Measurements from ENCODE around the gene HIF1AN.

The HIF1AN gene

DNA sequence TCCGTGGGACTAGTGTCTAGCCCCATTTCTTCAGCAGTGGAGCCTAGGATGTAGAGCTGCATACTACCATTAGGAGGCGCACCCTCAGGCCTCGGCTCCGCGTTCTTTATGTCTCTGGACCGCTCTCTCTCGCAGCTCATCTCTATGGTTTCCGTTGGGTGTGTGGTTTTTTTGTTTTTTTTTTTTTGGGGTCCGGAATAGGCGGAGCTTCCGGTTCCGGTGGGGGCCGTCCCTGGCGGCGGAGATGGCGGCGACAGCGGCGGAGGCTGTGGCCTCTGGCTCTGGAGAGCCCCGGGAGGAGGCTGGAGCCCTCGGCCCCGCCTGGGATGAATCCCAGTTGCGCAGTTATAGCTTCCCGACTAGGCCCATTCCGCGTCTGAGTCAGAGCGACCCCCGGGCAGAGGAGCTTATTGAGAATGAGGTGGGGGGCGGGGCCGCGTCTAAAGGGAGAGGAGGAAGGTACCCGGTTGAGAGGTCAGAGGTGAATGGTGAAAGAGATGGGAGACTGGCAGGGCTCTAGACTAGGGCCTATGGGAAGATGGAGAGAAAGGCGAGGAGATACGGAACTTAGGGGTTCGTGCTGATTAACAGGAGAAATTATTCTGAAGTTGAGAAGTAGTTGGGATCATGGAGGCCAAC lies at the start of gene HIF1AN:
Gene HIF1AN, plus strand, starts transcription at position 229 of the 639 bp plus-strand sequence. Its CDS starts 16 bp downstream, at position 245.
- DNase-seq: peak; percentile 84

DNA sequence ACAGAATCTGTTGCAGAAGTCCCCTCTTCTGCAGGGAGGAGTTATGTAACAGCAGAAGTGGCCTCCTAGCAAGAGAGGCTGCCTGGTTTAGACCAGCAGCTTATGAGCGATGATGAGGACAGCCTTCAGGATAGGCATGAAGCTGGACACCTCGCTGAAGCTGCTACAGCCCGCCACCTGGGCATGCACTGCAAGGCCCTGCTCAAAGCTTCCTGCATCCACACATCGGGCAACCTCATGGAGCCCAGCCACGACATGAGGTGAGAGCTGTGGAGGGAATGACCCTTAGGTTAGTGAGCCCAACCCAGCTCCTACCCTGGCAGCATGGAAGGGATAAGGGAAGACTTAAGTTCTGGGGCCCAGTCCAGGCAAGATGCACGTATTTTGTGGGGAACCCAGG lies 48.2 kb upstream of the HIF1AN start:
- DNase-seq: no peak

DNA sequence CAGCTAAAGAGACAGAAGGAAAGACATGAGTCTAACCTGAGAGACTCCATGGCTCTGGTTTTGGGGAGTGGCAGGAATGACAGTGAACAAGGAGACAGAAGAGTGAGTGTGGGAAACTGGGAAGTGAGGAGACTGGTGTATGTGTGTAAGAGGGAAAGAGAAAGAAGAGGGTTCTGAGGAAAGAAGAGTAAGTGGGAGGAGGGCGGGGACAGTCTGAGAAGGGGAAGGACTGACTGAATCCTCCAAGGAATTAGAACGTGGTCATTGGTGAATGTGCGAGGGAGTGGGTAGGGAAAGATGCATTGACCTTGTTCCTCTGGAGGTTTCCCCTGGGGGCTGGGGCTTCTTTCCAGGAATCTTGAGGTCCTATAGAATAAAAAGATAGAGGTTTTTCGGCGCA lies 46.3 kb upstream of the HIF1AN start:
- DNase-seq: no peak

DNA sequence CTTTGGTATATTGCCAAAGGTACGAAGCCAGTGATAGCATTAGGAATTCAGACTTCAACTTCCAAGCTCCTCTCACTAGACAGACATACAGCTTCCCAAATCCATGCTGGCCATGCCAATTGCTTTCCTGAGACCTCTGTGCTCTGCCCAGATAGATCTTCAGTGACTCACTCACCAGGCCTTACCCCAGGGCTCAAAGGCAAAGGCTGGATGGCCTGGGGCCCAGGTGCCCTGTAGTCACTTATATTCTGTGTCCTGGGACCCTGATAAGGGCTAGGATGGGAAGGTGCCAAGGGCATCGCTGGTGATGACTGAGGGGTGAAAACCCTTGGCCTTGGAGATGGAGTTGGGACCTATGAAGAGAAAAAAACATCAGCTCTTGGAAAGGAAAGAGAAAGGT lies 45.2 kb upstream of the HIF1AN start:
- no peak for DNase-seq

DNA sequence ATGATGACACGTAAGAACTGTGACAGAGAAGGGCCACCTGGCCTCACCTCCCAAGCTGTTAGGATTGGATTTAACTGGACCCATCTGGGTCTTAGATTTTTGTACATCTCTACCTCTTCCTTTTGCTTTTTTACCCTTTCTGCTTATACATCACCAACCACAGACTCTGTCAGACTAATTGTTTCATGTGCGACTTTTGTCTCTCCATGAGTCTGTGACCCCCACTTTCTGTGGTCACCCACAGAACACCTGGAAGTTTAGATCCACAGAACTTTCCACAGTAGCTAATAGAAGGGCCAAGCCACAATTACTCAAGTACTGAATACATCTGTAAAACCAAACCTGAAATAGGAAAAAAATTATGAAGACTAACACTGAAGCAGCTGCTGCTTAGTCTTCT lies 39.2 kb upstream of the HIF1AN start:
- DNase-seq: no peak

DNA sequence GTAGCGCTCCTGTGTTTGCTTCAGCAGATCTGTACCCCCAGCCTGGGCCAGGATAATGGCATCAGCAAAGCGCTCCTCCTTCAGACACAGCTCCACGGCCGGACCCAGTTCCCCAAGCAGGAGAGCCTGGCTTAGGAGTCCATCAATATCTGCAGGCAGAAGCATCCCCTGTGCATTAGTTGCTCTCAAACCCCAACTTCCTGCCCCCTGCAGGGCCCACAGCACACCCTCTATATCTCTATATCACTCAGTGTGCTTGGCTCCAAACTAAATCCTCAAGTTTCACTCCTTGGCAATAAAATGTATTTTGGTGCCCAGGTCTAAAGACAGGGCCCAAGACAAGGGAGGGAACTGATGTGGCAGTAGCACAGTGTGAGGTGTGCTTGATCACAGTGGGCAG lies 37.7 kb upstream of the HIF1AN start:
- no peak for DNase-seq

DNA sequence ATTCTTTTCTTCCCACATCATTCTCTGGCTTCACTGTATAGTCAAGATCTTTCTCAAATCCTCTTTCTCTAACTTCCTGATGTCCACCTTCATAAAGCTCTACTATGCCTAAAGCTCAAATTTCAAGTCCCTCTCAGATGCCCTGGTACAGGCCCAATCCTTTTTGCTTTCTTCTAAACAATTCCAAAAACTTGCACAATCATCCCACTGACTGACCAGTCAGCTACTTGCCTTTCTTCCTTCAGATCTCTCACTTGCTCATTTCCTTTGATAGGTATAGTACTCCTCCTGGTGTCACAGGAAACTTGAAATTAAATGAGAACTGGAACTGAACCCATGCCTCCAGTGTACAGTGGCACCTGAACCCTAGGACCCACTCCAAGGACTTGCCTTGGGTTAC lies 34.3 kb upstream of the HIF1AN start:
- DNase-seq: no peak

DNA sequence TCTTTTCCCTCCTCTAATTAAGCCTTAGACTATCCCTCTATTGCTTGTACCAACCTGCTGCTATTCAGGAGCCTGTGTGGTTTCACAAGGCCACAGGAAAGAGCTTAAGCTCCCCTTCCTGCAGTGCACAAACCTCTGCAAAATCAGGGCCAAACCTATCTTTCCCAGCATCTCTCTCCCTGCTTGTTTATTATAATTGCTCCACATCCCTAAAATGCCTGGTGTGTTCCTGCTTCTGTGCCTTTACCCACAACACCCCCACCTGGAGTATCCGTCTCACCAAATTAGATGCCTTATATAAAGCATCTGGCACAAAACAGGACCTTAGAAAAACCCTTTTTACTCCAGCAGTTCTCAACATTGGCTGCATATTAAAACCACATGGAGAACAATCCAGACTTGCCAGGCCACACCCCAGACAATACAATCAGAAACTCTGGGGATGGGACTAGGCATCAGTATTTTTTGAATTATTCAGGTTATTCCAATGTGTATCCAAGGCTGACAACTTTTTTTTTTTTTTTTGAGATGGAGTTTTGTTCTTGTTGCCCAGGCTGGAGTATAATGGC lies 32.7 kb upstream of the HIF1AN start:
- DNase-seq: no peak

DNA sequence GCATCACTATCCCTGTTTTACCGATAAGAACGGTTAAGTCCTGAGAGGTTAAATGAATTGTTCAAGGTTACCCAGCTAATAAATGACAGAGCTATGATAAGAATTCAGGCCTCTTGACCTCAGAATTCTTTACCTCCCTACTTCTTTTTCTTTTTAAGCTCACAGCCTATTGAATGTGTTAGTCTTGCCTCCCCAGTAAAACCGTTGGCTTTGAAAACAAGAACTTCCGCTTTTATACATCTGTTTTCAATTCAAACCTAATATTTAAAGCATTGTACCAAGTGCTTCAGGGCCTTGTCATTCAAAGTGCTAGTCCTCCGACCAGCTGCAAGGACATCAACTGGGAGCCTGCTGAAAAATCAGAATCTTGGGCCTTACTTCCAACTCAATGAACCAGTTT lies 31.6 kb upstream of the HIF1AN start:
- no peak for DNase-seq

DNA sequence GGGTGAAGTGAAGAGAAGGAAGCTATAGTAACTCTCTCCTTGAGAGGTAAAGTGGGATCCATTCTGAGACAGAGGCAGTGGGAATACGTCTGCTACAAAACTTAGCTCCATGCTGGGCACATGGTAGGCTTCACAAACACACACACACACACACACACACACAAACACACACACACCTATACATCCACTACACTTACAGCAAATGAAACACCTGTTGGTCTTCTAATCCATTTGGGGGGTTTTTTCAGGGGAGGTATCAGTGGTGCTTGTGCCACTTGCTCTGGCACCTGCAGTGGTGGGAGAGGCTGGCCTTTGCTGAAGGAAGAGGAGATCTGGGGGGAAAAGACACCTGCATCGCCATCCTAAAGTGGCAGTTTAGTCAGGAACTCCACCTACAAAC lies 30.6 kb upstream of the HIF1AN start:
- DNase-seq: no peak

DNA sequence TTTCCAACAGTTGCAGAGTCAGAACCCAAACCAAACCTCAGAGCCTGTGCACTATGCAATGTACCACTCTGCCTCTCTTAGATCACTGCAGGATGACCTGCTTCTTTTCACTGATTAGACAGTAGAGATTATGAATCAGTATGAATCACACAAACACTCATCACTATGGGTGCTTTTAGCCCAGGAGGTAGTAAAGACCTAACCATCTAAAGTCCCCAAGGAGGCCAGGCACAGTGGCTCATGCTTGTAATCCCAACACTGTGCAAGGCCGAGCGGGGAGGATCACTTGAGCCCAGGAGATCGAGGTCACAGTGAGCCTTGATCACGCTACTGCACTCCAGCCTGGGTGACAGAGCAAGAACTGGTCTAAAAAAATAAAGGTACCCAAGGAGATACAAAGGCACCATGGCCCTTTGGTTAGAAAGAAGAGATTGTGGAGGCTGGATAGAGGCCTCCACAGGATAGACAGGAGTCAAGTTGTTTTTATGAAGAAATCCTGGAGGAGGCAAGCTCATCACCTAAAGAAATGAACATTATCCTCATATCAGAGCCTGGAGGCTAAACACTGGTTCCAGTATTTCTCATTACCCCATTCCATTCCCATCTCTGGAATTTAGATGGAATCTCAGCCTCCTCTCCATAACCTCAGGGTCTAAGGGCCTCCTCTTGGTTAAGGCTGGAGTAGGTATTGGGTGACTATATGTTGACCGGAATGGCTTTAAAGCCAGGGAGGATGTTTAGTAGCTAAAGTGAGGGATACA lies 29.0 kb upstream of the HIF1AN start:
- no peak for DNase-seq

DNA sequence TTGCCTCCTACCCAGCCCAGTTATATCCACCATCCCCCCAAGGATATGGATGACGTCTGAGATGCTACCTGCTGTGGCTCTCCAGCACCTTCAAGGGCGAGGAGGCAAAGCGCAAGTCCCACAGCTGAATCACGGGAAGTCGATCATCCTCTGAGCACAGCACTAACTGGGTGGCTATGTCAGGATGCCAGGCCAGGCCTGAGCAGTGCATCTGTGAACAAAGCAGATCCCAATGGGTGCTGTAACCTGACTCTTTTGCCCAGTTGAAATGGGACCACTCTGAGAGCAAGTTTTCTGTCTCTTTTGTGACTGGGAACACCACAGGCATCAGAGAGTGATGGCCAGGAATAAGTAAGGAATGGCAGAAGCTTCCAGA lies 28.4 kb upstream of the HIF1AN start:
- DNase-seq: no peak

DNA sequence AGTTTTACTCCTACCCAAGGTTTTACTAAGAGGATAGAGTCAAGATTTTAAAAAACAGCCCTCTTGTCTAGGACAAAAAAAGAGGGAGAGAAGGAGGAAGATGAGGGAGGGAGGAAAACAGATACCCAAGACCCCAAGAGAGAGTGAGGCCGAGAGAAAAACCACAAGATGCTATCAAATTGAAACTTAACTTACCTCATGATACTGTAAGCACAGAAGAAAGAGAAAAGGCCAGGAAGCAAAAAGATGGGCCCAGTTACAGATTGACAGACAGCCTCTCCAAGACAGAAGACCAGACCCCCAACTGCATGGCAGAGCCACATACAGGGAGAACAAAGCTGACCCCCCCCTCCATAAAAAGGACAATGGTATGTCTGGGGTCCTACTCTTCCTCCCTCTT lies 27.5 kb upstream of the HIF1AN start:
- DNase-seq: no peak

DNA sequence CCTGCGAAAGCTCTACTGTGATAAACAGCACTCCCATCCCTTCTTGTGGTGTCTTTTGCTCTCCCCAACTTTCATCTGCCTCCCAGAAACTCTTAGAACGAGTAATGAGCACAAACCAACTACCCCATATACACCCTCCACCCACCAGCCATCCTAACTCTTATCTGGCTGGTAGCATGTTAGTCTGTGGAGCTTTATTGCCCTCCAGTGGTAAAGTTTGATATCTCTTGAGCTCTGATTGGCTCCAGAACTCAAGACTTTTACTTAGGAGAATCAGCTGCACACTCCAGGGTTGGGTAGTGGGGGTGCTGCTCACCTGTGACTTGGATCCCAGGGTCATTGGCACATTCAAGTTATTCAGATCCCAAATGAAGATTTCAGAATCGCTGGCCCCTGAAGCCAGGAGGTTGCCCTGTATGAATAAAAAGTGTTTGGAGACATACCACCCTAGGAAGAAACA lies 27.0 kb upstream of the HIF1AN start:
- peak; percentile 42 for DNase-seq

DNA sequence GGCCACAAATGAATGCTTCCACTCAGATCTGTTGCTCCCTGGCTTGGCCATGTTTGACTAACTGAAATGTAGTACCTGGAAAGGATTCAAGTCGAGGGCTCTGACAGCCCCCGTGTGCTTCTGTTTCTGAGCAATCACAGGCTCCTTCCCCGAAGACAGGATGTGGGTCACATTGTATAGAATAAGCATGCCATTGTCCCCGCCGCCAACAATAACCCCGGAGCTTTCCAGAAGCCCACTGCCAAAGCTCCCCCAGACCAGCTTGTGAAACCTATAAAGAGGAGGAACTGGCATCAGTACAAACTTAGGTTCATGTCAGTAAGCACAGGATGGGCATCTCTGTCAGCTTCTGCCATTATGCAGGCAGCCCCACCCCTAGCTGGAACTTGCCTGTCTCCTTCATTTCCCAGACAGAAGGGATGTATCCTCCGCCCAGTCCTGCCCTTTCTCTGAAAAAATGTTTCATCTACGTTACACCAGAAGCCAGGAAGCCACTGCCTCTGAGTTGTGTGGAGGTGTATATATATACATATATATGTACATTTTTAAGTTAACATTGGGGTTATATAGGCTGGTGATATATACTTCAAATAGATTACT lies 26.4 kb upstream of the HIF1AN start:
- DNase-seq: peak; percentile 41

DNA sequence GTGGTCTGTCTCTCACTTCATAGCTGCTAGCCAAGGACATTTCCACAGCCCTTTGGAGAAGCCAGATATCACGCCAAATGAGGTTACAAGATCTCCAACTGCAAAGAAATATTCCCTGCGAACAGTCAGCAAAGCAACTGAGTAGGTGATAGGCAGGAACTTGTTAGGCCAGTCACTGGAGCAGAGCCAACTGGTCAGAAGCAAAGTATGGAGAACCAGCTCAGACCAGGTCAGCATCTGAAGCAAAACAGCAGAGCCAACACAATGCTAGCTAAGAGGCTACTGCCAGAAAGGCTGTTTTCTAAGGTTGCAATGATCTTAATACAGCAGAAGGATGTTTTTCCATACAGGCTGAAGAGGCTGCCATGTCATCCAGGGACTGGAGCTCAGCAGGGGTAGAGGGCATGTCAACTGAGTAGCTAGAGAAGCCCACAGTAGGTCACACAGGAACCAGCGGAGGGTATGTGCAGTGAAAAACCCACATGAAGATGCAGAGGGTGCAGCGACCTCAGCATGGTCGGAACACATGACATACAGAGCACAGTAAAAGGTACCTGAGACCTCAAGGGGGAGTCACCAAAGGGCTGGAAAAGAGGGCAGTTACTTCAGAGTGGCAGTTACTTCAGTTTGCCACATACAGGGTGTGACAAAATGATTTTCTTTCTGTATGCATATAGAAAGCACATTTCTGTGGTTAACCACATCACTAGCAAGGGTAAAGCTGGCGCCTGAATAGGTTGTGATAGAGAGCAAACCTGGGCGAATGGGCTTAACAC lies 25.0 kb upstream of the HIF1AN start:
- DNase-seq: peak; percentile 65

DNA sequence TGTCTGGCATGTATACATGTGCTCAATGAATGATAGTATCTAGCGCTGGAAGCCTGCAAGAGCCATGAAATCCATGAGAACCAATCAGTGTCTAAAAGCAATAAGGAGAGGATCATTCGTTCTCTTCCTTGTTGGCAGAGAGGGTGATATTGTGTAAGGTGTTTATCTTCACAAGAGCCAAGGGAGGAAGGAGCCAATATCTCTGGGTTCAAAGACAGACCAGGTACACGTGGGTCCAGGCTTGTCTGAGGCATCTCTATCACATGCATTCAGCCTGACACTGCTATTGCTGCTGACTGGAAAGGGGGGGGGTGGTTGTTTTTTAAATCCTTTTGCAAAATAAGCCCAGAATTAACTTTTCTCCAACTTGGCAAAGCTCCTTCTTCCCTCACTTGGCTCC lies 20.1 kb upstream of the HIF1AN start:
- DNase-seq: no peak

DNA sequence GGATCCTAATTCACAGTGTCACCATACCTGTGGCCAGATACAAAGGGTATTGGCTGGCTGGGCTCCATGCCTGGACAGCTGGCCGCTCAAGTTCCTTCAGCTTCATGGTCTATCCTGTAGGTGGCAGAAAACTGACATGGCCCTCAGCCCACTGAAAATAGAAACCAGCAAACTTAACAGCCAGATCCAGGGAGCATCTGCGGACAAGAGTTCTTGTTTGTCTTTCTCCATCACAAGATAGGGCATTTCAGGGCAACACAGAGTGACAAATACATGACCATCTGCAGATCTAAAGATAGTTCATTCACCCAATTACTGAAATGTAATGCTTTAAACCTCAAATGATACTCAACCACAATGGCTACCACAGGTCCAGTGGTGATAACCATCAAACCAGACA lies 18.9 kb upstream of the HIF1AN start:
- DNase-seq: no peak

DNA sequence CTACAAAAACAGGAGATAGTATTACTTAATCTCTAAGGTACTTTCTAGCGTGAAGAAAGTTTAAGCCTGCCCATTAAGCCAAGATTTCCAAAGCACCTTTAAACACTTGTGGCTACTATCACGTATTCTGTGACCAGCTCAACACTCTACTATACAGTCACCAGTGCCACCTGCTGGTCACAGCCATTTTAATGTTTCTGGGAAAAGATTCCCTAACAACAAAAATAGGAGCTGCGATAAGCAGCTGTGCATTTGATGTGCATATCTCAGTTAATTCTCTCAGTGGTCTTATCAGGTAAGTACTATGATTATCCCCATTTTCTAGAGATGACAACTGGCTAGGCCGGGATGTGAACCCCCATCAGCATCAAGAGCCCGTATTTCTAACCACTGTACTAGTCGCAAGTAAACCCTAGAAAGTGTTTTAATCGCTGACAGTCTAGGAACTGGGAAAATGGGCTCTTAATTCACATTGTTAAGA lies 16.9 kb upstream of the HIF1AN start:
- peak; percentile 59 for DNase-seq

DNA sequence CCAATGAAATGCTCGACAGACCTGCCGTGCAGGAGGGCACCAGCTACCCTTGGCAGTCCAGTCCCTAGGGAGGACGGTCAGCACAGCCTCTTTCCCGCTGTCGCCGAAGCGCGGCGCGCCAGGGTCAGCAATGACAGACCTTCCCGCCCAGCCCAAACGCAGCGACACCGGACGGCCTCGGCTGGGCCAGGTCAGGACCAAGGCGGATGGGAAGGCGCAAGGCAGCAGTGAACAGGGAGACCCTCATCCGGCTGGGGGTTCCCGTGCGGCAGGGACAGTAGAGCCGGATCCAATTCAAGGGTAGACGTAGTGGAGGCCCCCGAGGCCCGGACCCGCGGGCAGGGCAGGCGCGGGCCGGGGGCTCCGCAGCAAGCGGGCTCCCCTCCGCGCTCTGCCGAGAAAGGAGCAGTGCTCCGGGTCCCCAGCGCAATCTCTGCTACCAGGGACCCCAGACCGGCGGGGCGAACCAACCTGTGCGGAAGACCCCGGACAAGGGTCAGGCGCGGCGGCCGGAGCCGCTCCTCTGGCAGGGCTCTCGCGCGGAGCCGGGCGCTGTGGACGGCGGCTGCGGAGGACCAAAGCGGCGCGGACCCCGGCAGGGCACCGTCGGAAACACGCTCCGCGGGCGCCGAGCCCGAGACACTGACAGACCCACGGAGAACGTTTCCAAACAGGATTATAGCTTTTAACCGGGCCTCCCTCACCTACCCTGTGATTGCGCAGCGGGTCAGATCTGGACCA lies 16.3 kb upstream of the HIF1AN start, which contains the start of gene SEC31B:
Gene SEC31B, minus strand, starts transcription at position 551 of the 741 bp plus-strand sequence. CDS start 2,909 bp downstream, outside the sequence.
- DNase-seq: no peak

DNA sequence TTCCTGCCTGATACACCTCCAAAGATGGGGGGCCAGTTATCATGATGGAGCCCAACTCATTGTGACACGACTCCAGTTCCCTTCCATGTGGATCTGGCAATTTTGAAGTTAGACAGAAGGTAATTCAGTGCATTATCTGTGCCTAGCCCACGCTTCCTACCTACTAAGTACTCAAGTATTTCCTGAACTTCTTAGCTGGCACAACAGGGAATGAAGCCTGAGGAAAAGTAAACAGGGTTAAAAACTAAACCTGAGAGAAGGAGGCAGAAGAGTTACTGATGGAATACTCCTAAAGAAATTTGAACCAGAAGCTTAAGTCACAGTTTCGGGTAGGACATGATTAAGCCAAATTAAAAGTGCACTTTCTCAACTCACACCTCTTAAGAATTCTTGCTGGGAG lies 14.9 kb upstream of the HIF1AN start:
- DNase-seq: no peak

Measured in activated T-cell treated with anti-CD3 and anti-CD28 coated beads, Interleukin-2, amount 50 U/mL, for 1 hour (primary cell).